Non-pigmented ciliary epithelial cell (primary cell): ENCODE results near the gene CKAP5.

Source experiments
- DNase-seq: peaks from one replicate; pipeline ENCODE4 v3.0.0-alpha.2; 2010; ENCODE audit warnings: low read depth

The CKAP5 gene

GRCh38 chr11:46845740-46846509 is at the start of gene CKAP5:
Gene CKAP5, minus strand, starts transcription at chr11:46846280. Its CDS starts 25,049 bp downstream, at chr11:46821231.
- peak; percentile 37 for DNase-seq

GRCh38 chr11:46895821-46896220 is 49.7 kb upstream of the CKAP5 start:
- no peak for DNase-seq

GRCh38 chr11:46894961-46895360 is 48.9 kb upstream of the CKAP5 start:
- DNase-seq = no peak

- no peak for DNase-seq
These were observed 48.4 kb upstream of the CKAP5 start for GRCh38 chr11:46894506-46894905.

- DNase-seq = no peak
These were observed 46.8 kb upstream of the CKAP5 start for GRCh38 chr11:46892838-46893237.

- DNase-seq = no peak
These were observed 46.0 kb upstream of the CKAP5 start for GRCh38 chr11:46892109-46892508.

- DNase-seq = no peak
These were observed 44.6 kb upstream of the CKAP5 start for GRCh38 chr11:46890665-46891064.

GRCh38 chr11:46889689-46890475 is 43.8 kb upstream of the CKAP5 start:
- no peak for DNase-seq

GRCh38 chr11:46889251-46889650 is 43.2 kb upstream of the CKAP5 start:
- DNase-seq = no peak

- no peak for DNase-seq
These were observed 42.6 kb upstream of the CKAP5 start for GRCh38 chr11:46888636-46889035.

- no peak for DNase-seq
These were observed 40.1 kb upstream of the CKAP5 start for GRCh38 chr11:46886211-46886610.

GRCh38 chr11:46879056-46879585 is 33.0 kb upstream of the CKAP5 start:
- DNase-seq = no peak

- no peak for DNase-seq
These were observed 31.5 kb upstream of the CKAP5 start for GRCh38 chr11:46877580-46877979.

GRCh38 chr11:46876471-46876870 is 30.4 kb upstream of the CKAP5 start:
- DNase-seq = no peak

- no peak for DNase-seq
These were observed 28.5 kb upstream of the CKAP5 start for GRCh38 chr11:46874586-46874985.

GRCh38 chr11:46868912-46869311 is 22.8 kb upstream of the CKAP5 start:
- no peak for DNase-seq

- DNase-seq = peak; percentile 60
These were observed 19.3 kb upstream of the CKAP5 start for GRCh38 chr11:46865340-46865739.

- DNase-seq = no peak
These were observed 14.1 kb upstream of the CKAP5 start for GRCh38 chr11:46860218-46860617.

- DNase-seq = no peak
These were observed 13.0 kb upstream of the CKAP5 start for GRCh38 chr11:46858920-46859546.

GRCh38 chr11:46857666-46858065 is 11.6 kb upstream of the CKAP5 start:
- DNase-seq = no peak

GRCh38 chr11:46856605-46857343 is 10.7 kb upstream of the CKAP5 start:
- DNase-seq = no peak

GRCh38 chr11:46855863-46856262 is 9.8 kb upstream of the CKAP5 start:
- DNase-seq = no peak
